GM12872 (cell line): ENCODE results near the gene ADAM19.

Source experiments
- CTCF ChIP-seq: IDR thresholded peaks from 3 replicates; pipeline ENCODE4 v1.5.1; 2011; ENCODE audit warnings: low read depth, mild to moderate bottlenecking, low read length, moderate library complexity; ENCODE audit not compliant: insufficient read depth

The ADAM19 gene

GRCh38 chr5:157593052-157593757, 17.6 kb upstream of the ADAM19 start:
- TF ChIP-seq CTCF: no peak

- no peak for TF ChIP-seq CTCF
Measured at GRCh38 chr5:157592594-157592993, 17.0 kb upstream of the ADAM19 start.

GRCh38 chr5:157590478-157590877, 14.9 kb upstream of the ADAM19 start:
- no peak for TF ChIP-seq CTCF

- TF ChIP-seq CTCF: no peak
Measured at GRCh38 chr5:157584628-157585027, 9.1 kb upstream of the ADAM19 start.

GRCh38 chr5:157582731-157583620, 7.4 kb upstream of the ADAM19 start:
- no peak for TF ChIP-seq CTCF

- TF ChIP-seq CTCF: no peak
Measured at GRCh38 chr5:157581901-157582300, 6.3 kb upstream of the ADAM19 start.

- no peak for TF ChIP-seq CTCF
Measured at GRCh38 chr5:157578079-157578780, 2.7 kb upstream of the ADAM19 start.
